ENCODE data around the gene ROR2. TPM values are rescaled to one million over a fixed set of nuclear protein-coding genes. Genes with fewer than 3 reads are reported as not detected.

ROR2 gene
- total RNA-seq, 3 donors from 2014 or later = 0.10 to 0.16 (median 0.11) TPM

- Mint-ChIP-seq H3K9me3 (peaks cover 8% of the 10 kb centered on the region), H3K27me3 (ENCODE audit: low read depth) (peaks cover 50% of the 10 kb centered on the region), H3K36me3 (ENCODE audit: insufficient read depth) (peaks cover 1% of the 10 kb centered on the region), H3K4me3 (no peak overlapping the region), H3K4me1 (ENCODE audit: low read depth) (no peaks in the 10 kb centered on the region)
- ATAC-seq (no peak), DNase-seq (no peak)
These were observed 433.9 kb downstream of the ROR2 start for GRCh38 chr9:91516081-91516480.

GRCh38 chr9:91515074-91515687 is 434.8 kb downstream of the ROR2 start:
- H3K4me1 Mint-ChIP-seq (ENCODE audit: low read depth) = no peaks in the 10 kb centered on the region
- DNase-seq (no peak), ATAC-seq (peak in 1 of 2 donors; percentile 72)
- H3K4me3 Mint-ChIP-seq = no peak overlapping the region
- H3K9me3 Mint-ChIP-seq = peaks cover 4% of the 10 kb centered on the region
- no peaks in the 10 kb centered on the region for H3K36me3 Mint-ChIP-seq (ENCODE audit: insufficient read depth)
- H3K27me3 Mint-ChIP-seq (ENCODE audit: low read depth) = peaks cover 45% of the 10 kb centered on the region

Other genes with a start within 250 kb of the ROR2 start
- 10 to 100 TPM; 50.5 to 63.1 (median 54.3) TPM for gene SPTLC1, start 165.2 kb upstream of the ROR2 start, total RNA-seq

All from activated T-cell treated with anti-CD3 and anti-CD28 coated beads, Interleukin-2, amount 50 U/mL, for 4 hours (primary cell).